HG03039 (cell line): ENCODE results near the gene HOXD3.

Experiments
- ATAC-seq: cut with Tn5 transposase; IDR thresholded peaks from one replicate; pipeline ENCODE4 v1.9.1; 2021; ENCODE audit warnings: mild to moderate bottlenecking, moderate library complexity; ENCODE audit not compliant: unreplicated experiment

Gene HOXD3

DNA sequence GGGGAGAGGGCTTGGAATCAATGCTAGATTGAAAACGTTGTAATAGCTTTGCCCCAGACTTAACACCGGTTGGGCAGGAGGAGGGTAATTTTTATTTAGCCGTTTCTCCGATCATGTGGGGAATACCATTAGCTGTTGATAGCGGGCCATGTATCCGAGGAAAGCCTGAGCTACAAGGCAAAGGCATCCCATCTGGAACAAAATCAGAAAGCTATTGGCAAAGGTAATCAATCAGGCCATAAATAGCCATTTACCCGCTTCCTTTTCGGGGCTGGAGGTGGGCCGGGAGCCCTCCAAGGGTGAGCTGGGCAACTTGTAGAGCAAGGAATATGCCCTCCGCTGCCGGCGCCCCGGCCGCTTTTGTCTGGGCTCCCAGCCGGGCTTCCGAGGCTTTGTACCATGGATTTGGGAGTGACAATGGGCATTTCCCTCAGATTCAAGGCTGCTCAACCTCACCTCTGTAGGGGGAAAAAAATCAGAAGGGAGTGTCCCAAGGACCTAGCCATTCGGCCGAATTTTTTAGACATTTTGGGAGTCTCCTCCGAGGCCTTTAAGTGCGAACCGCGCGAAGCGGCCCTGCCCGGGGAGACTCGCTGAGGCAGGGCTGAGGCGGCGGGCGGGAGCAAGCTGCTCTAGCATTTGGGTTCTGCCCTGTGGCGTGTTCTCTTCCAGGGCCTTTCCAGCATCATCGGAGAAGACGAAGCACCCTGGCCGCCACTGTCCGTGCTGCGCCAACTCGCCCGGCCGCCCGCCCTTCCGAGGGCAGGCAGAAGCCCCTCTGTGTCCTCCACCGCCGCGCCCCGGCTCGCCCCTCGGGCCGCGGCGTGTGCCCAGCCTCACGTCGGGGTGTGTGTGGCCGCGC is 35.7 kb upstream of the HOXD3 start:
- no peak for ATAC-seq

DNA sequence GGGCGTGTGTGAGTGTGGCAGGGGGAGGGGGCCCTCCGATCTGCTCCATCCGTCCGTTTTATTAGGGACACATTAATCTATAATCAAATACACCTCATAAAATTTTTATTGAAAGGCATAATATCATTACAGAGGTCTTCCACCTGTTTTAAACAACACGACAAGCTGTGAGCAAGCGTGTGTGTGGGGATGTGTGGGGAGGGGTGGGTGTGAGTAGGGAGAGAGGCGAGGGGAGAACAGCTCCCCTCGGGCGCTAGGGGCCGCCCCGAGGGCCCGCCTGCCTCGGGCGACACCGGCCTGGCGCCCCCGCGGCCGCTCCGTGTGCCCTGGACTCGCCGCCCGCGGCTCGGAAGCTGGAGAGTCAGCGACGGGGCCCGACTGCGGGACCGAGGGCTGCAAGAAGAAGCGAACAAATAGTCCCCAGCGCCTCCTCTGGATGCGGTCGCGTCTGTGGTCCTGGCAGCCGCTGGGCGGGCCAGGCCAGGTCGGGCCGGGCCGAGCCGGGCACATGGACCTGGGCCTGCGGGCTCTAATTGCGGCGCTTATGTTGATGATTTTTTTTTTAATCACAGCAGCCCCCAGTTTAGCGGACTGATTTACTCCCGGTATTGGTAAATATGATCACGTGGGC is 34.9 kb upstream of the HOXD3 start:
- ATAC-seq: no peak

DNA sequence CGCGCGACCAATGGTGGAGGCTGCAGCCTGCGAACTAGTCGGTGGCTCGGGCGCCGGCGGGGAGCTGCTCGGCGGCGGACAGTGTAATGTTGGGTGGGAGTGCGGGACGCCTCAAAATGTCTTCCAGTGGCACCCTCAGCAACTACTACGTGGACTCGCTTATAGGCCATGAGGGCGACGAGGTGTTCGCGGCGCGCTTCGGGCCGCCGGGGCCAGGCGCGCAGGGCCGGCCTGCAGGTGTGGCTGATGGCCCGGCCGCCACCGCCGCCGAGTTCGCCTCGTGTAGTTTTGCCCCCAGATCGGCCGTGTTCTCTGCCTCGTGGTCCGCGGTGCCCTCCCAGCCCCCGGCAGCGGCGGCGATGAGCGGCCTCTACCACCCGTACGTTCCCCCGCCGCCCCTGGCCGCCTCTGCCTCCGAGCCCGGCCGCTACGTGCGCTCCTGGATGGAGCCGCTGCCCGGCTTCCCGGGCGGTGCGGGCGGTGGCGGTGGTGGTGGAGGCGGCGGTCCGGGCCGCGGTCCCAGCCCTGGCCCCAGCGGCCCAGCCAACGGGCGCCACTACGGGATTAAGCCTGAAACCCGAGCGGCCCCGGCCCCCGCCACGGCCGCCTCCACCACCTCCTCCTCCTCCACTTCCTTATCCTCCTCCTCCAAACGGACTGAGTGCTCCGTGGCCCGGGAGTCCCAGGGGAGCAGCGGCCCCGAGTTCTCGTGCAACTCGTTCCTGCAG is 34.3 kb upstream of the HOXD3 start, which contains the start of gene HOXD9:
HOXD9 (plus strand) TSS at position 37 of the 728 bp plus-strand sequence; CDS start at position 87, 50 bp downstream.
- no peak for ATAC-seq

DNA sequence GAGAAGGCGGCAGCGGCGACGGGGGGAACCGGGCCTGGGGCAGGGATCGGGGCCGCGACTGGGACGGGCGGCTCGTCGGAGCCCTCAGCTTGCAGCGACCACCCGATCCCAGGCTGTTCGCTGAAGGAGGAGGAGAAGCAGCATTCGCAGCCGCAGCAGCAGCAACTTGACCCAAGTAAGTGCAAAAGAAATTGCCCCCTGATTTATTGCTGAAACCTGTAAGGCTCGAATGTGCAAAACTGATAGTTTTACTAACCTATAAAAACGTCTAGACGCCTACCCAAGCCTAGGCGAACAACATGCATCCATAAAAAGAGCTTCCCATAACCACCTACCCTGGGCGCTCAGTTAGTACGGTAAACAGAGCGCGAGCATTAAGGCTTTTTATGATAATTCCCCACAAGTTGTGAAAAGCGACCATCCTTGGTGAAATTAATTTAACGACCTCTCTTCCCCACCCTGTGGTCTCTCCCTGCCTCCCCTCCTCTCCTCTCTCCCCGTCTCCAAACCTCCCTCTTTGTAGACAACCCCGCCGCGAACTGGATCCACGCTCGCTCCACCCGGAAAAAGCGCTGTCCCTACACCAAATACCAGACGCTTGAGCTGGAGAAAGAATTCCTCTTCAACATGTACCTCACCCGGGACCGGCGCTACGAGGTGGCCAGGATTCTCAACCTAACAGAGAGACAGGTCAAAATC is 33.5 kb upstream of the HOXD3 start:
- ATAC-seq: no peak

DNA sequence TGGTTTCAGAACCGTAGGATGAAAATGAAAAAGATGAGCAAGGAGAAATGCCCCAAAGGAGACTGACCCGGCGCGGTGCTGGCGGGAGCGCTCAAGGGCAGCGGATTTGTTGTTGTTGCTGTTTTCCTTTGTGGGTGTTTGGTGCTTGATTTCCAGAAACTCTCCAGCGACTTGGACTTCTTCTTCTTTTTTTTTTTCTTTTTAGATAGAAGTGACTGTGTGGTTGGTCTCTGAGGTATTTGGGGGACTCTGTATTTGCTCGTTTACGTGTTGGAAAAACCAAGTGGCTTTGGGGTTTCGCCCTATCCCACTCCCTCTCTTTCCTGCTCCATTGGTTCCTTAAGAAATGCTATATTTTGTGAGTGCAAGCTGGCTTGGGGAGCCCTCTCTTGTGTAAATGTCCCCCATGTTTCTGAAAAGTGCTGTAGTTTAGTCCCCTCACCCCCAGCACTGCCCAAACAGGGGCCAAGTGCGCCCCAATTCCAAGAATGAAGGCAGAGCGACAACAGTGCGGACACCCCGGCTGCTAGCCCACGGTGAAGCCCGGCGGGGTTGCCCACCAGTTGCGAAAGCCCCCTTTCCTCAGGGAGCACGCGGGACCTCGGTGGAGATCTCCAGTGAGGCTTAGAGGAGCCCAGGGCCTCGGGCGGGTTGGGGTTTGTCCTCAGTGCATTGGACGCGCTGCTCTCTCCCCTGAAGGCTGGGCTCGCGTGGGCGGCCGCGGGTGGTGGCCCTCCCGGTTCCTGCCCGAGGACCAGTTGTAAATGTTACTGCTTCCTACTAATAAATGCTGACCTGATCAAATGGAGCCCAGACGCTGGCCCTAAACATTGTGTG is 32.8 kb upstream of the HOXD3 start:
- no peak for ATAC-seq

DNA sequence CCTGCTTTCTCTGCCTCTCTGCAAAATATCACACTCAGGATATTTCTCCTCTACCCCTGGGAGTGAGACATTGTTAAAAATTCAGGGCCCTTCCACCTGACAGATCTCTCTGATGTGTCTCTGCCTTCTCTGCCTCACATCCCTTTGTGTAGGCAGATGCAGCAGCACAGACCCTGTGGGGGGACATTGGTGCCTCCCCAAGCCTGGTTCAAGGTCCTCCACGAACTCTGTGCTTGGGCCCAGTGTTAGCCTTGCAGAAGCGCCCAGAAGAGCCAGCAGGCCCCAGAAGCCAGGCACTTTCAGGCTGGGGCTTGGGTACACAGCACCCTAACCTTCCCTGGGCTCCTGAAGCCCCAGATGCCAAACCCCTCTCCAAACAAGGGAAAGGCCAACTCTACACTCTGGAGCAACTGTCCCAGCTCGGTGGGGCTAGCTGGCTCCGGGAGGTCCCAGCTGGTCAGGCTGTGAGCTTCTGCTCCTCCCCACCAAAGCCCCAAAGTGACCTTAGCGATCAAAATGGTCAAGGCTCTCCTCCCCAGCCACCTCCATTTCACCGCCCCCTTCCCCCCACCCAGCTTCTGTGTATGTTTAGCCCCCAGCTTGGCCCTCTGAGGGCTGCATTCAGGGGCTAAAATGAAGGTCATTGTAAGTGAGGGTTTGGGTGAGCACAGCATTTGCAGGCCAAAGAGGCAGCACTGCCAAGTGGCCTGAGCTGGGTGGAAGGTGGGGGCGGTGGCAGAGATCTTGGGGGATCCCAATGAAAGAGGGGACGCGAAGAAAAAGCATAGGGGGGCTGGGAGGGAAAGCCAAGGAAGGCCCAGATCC is 31.9 kb upstream of the HOXD3 start:
- no peak for ATAC-seq

DNA sequence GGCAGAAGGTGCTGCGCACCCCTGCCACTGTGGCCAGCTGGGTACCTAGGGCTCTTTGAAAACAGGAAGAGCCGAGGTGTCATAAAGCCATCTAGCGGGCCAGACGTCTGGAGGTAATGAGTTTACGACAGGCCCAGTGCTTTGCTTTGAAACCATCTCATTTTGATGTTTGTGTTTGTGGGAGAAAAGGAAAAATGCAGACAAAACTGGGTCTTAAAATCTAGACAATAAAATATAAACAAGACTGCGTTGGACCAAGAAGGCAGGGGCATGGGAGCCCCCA is 31.4 kb upstream of the HOXD3 start:
- no peak for ATAC-seq

DNA sequence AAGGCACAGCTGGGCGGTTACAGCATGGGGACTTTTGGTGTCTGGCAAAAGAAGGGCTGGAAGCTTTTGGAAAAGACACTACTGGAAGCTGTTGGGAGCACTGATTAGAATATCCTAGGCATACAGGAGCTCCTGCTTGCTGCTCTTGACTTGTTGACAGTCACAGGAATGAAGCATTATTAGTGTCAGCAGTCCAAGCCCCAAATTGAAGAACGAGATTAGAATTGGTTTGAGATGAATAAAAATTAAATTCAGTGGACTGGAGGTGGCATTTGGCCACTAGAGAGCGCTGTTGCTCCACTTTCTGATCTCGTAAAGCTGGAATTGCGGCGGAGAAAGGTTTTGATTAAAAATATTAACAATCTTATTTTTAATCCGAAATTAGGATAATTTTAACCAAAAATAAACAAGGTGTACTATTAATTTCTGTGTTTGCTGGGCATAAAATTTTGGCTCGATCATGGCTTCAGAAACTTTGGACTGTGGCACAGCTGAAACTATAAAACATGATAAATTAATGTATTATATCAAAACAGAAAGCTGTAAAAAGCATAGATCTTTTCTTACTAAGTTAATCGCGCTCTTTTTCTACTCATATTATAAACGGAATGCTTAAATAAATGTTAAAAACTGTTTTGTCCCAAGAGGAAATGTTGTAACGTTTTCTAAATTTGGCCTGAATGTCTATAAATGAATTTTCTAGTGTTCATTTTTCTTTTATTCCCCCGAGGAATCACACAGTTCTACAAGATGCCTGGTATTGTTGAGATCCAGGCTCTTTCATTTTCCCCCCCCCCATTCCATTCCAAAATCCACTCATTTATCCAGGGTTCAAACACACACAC is 30.0 kb upstream of the HOXD3 start:
- no peak for ATAC-seq

DNA sequence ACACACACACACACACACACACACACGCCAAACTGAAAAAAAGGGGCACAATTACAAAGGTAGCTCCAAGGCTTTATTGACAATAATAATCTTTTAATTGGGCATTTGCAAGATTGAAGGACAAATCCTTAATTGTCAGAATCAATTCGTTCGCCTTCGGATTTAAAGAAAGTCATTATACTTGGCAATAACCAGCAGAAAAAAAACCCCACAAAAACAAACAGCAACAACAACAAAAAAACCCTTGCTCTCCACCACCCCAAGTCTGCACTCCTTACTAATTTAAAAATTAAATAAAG is 29.4 kb upstream of the HOXD3 start:
- no peak for ATAC-seq

DNA sequence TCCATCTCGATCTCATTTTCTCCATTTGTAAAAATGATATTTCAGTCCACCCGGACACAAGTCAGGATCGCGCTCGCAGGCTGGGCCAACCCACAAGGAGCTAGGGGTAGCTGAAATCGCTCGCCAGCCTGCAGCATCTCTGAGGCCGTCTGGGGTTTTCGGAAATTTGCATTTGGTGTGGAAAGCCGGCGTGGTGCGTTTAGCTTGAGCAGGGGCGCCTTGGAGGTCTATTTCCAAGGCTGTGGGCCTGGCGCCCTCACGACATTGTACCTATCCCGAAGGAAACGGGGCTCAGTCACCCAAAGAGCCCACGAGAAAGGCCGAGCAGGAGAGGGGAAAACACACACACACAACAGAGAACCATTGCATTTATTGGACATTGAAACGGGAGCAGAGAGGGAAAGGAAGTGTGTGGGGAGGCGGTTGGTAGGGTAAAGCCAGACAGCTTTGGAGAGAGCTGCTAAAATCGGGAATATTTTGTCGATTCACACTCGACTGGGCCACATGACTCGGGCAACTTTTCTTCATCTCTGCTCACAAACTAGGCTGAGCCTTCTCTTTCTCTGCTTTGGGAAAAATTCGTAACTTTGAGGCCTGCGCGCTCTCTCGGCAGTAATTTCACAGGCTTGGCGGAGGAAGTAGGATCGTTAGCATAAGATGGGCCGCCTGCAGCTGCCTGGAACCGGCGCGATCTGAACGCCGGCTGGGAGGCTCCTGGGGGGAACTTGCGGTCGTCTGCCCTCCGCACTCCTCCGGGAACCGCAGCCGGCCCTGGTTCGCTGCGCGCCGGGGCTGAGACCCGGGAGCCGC is 28.7 kb upstream of the HOXD3 start:
- ATAC-seq: no peak

DNA sequence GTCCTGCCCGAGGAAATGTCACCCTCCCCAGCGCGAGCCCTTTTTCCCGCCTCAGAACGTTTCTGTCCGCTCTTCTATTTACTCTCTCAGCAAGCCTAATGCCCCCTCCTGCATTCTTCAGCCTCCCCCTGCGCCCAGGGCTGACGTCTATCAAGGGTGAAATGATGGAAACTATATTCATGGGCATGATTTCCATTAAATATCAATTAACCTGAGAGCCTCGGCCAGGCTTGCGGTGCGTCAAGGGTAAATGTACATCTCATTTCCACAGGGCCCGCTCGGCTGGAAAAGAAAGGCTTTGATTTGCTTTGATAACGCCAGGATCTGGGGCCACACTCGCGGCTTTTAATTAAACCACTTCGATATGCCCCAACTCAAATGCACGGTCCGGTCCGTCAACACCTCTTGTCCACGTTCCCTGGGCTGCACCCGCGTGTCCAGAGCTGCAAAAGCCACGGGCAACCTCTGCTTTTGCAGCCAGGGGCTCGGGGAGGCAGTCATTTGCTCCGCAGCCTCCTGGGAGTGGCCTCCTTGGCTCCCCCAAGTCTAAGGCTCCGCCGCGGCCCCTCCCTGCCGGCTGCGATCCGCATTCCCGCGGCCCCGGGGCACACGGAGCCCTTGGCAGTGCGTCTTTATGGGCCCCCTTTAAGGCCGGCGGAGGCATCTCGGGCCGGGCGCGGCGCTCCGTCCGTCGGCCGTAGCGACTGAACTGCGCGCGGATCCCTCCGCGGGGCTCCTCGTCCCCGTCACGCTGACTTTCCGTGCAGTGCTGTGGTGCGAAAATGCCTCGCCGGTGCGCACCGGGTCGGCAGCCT is 27.9 kb upstream of the HOXD3 start, which contains the start of gene HOXD8:
HOXD8 (plus strand) TSS at position 724 of the 815 bp plus-strand sequence. CDS start 662 bp downstream, outside the sequence.
- no peak for ATAC-seq

DNA sequence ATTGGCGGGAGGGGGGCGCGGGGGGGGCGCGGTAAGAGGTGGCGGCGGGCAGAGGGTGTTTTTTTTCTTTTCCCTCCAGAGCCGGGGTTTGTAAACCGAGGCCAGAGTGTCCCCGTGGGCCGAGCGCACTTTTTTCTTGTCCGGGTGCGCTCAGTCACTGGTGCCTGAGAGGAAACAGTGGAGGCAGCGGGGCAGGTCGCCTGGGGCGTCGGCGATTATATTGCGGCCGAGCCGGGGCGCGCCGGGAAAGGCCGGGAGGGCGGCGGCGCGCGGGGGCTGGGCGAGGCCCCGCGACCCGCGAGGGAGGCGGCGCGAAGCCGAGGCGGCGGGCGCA is 27.3 kb upstream of the HOXD3 start:
- ATAC-seq: no peak

DNA sequence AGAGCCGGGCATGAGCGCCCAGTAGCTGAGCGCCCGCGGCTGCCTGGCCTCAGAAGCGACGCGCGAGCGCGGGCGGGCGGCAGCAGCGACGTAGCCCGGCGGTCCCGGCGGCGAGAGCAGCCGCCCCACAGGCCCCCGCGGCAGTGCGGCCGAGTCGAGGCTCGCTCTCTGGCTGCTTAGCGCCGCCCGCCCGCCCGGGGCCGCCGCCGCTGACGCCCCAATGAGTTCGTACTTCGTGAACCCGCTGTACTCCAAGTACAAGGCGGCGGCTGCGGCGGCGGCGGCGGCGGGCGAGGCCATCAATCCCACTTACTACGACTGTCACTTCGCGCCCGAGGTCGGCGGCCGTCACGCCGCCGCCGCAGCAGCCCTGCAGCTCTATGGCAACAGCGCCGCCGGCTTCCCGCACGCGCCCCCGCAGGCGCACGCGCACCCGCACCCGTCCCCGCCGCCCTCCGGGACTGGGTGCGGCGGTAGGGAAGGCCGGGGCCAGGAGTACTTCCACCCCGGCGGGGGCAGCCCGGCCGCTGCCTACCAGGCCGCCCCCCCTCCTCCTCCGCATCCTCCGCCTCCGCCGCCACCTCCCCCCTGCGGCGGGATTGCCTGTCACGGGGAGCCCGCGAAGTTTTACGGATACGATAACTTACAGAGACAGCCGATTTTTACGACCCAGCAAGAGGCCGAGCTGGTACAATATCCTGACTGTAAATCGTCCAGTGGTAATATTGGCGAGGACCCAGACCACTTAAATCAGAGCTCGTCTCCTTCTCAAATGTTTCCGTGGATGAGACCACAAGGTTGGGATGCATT is 26.8 kb upstream of the HOXD3 start:
- no peak for ATAC-seq

DNA sequence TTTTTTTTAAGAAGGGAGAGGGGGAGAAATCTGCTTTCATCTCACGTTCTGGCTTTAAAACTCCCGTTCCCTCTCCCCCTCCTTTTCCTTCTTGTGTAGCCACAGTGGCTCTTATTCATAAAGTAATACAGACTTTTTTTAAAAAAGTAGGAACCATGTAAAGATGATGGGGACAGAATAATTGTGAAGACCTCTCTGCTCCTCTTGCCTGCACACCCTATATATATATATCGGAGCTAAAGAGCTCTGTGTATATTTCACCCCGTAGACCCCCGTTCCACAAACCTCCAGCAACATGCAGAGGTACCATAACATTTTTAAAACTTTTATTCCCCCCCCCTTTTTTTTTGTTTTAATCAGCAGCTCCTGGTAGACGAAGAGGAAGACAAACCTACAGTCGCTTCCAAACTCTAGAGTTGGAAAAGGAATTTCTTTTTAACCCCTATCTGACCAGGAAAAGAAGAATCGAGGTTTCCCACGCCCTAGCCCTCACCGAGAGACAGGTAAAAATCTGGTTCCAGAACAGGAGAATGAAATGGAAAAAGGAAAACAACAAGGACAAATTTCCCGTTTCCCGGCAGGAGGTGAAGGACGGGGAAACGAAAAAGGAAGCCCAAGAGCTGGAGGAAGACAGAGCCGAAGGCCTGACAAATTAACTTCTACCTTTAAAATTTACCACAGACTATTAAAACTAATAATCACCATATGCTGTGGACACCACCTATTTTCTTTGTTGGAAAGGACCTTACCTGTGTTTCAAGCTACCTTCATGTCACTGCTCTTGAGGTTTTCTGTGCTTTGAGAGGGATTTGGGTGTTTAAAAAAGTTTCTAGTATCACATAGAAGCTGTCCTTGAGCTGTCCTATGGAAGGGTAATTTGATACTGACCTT is 25.9 kb upstream of the HOXD3 start:
- no peak for ATAC-seq

DNA sequence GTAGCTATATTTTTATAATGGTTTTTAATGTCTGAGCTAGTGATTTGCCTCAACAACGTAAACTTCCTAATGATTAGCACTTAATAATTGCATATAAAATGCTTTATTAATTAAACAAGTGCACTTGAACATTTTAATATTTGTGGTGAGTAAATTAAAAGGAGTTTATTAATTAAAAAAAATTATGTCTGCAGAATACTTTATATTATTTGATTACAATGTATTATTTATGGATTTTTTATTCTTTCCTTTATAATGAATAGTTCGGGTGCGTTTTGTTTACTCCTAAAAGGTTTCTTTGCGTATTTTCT is 25.3 kb upstream of the HOXD3 start:
- no peak for ATAC-seq
